OCI-LY3 (cell line): Measurements from ENCODE around the gene TMIGD1.

ENCODE experiments used
- EZH2phosphoT487 ChIP-seq: fragments of 200-600 bp; shearing (Covaris generic); IDR thresholded peaks from 2 replicates; pipeline ENCODE4 v1.6.1; 2018; ENCODE audit warnings: antibody characterized with exemption, mixed run types, low read depth
- TF ChIP-seq, protein P1 (sequence below): fragments of 200-600, 300-600 bp; sonication (generic); IDR thresholded peaks from 2 replicates; pipeline ENCODE4 v1.5.1; 2014; ENCODE audit warnings: antibody characterized with exemption, low read length, low read depth

DNA sequence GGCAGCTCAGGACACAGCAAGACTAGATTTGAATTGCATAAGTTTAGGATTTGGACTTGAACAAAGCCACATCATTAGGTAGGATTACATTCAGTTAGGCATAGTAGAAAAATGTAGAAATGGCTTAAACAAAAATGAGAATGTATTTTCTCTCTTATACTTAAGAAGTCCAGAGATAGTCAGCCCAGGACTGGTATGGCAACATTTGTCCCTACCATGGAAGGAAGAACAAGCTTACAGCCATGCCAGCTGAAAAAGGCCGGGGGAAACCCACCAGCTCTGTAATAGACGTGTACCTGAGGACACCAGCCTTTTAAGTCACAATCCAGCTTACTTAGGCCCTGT, 11.2 kb upstream of the TMIGD1 start:
- TF ChIP-seq, protein P1, sequence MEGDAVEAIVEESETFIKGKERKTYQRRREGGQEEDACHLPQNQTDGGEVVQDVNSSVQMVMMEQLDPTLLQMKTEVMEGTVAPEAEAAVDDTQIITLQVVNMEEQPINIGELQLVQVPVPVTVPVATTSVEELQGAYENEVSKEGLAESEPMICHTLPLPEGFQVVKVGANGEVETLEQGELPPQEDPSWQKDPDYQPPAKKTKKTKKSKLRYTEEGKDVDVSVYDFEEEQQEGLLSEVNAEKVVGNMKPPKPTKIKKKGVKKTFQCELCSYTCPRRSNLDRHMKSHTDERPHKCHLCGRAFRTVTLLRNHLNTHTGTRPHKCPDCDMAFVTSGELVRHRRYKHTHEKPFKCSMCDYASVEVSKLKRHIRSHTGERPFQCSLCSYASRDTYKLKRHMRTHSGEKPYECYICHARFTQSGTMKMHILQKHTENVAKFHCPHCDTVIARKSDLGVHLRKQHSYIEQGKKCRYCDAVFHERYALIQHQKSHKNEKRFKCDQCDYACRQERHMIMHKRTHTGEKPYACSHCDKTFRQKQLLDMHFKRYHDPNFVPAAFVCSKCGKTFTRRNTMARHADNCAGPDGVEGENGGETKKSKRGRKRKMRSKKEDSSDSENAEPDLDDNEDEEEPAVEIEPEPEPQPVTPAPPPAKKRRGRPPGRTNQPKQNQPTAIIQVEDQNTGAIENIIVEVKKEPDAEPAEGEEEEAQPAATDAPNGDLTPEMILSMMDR, result no peak
- TF ChIP-seq EZH2phosphoT487, result no peak
